NCI-H187 treated with DMSO at 0.1 percent for 48 hours (cell line): ENCODE data around the gene IGBP1.
A peak's percentile ranks its signal among the peaks of the same experiment; 100 is the strongest.
"Not testable (repeated sequence)": the region's sequence is repeated elsewhere in the genome, so short reads cannot be mapped to it uniquely, and the experiment has no call there.

Experiments used
- DNase-seq: peaks from one replicate; lab custom pipeline; 2025; lab: John Stamatoyannopoulos, UW

The IGBP1 gene

DNA sequence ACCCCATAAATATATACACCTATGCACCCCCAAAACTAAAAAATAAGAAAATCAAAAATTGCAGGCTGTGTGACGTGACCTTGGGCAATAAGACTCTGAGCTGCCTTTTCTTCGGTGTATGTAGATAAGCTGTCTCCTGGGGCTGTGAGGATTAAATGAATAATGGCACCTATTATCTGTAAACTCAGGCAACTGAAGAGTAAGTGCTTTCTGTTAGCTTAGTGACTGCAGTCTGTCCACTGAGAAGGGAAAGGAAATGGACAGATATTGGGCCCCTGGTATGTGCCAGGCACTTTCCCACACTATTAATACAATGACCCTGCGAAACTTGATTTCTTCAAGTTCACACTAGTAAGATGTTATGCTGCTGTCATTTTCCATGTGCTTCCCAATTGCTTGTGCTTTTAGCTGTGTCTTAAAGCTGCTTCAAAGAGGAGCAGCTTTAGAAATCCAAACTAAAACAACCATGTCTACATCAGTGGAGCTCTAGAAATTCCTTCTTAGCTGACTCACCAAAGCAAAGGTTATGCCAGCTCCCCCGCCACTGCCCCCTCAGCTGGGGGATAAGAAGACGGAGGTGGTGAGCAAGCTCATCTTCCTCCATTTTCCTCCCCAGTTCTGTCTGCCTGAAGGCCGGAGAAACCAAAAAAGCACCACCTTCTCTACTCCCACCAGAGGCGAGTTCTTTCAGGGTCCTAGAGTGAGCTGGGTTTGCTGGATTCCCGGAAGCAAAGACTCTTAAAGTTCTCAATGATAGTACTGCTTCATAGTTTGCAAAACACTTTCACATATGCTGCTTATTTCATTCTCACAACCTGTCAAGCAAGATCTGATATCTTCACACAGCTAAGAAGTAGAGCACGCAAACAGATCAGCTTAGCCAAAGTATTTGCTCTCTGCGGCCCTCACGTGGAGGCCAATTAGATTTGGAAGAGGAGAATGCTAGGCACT, 35.3 kb downstream of the IGBP1 start:
- no peak for DNase-seq

DNA sequence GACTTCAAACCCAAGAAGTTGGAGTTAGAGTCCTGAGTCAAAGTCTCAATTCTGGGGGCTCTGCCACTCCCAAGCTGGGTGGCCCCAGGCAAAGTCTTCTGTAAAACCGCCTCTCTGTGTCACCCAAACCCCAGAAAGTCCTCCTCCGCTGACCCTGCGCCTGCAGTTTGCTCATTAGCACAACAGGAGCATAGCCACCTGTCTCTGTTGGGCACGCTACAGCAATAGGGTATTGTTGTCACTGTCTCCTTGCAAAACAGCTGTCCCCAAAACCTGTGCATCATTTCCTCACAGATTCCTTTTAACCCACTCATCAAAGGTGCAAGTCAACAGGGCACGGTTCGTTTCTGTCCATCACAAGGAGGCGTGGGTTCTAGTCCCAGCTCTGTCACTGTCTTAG, 36.0 kb downstream of the IGBP1 start:
- DNase-seq, result no peak

DNA sequence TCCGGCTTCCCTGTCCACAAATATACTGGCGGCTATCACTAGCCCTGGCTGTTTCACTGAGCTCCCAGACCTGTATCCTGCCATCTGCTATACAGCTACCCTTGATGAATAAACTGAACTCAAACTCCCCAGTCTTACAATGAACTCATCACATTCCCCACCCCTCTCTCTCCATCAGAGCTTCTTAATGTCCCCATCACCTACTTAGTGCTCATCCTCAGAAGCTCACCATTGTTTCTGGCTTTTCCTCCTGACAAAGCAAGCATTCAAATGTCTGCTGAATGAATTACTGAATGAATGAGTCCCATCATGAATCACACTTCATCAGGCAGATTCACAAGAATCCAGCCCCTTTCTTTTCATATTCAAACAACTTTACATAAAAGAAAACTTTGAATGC, 38.4 kb downstream of the IGBP1 start:
- no peak for DNase-seq

DNA sequence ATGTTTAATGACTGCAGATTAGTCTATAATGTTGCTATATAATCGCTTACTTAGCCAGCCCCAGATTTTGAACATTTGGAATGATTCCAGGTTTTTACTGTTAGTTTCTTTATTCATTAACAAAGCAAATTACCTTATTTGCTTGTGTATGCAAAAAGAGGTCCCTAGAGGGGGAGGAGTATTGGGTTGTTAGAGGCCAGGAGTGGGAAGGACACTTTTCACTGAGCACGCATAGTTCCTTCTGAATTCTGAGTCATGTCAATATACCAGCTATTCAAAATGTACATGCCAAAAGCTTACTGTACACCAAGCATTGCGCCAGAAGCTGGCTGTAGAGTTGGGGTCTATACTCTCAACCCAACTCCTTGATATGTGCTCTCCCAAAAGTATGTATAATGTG, 39.0 kb downstream of the IGBP1 start:
- DNase-seq, result no peak

DNA sequence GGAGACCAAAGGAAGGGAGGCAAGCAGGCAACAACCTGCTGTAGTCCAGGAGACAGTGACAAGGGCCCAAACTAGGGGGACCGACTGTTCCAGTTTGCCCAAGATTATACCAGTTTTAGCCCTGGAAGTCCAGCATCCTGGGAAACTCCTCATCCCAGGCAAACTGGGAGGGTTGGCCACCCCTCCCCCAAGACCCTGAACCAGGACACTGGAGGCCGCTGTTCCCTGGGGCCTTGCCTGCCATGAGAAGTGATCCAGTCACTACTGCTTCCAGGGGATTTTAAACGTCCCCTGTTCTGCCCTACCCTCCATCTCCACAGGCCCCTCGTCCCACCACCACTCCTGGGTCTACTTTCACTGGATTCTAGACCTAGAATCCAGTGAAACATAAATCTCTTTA, 39.7 kb downstream of the IGBP1 start:
- DNase-seq, result no peak

DNA sequence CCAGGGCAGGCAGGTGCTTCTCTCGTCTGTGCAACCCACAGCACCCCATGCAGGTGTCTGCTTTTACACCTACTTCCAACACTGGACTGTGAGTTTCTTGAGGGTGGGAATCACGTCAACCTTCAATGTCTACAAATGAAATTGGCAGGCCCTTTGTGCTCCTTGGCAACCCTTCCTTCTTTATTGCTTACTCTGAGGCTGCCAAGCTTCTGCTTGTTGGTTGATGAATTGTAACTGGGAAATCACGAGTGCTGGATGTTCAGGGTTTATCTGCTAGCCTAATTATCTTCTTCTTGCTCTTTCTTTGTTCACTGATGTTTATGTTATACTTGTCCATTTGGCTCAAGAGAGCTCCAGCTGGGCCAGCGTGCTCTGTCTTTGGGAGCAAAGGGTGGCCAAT, 41.5 kb downstream of the IGBP1 start:
- DNase-seq, result no peak

DNA sequence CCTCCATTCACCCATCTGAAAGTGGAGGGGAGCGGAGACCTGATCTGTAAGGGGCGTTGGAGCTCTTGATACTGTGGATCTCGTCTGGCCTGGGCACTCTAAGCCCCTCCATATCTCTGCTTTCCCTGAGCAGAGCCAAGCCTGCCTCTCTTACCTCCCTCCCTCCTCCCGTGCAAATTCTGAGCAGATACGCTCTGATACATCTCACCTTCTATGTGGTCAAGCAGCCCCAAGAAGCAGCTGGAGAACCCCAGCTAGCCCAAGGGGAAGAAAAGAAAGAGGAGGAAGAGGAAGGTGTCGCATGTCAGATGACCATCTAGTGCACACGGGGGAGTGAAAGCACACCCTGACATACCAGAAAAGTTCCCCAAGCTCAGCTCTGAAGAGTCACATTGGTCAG, 42.1 kb downstream of the IGBP1 start:
- DNase-seq, result no peak

DNA sequence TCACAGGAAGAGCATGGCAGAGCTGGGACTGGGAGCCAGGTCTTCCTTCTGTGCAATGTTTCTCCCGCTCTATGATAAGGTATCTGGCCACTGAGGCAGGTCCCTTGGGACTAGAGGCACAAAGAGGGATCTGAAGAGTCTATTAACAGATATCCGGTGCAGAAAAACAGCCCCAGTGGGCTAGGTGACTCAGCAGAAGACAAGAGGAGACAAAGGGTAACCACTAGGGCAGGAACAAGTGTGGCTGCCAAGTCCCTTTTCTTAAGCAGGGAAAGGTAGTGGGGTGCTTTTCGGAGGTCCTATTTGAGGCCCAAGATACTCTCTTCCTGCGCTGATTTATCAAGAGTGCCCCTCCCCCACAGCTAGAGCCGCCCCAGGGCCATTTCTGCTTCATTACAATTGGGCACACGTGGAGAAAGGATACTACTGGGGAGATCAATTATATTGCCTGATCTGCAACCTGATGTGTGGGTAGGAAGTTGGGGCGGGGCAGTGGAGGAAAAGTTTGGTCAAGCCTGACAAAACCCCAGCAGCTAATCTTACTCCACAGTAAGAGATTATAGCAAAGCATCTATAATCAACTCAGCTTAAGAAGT, 43.8 kb downstream of the IGBP1 start, which contains the start of gene DGAT2L6:
Gene DGAT2L6 (plus strand): TSS at position 546 of the 596 bp plus-strand sequence. CDS start 100 bp downstream, outside the sequence.
- DNase-seq, result no peak

DNA sequence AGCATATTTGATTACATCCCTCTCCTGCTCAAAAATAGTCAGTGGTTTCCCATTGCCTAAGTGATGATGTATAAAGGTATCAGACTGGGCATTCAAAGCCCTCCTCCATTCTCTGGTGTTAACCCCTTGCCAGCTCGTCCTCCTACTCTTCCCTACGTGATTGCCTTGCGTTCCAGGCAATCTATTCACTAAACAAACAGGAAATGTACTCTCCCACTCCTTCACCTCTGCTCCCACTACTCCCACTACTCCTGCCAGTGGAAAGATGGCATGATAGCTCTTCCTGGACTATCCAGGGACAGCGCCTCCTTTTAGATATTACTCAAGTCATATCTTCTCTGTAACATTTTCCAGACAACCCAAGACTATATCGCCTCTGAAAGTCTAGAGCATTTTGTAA, 49.8 kb downstream of the IGBP1 start:
- DNase-seq, result no peak

DNA sequence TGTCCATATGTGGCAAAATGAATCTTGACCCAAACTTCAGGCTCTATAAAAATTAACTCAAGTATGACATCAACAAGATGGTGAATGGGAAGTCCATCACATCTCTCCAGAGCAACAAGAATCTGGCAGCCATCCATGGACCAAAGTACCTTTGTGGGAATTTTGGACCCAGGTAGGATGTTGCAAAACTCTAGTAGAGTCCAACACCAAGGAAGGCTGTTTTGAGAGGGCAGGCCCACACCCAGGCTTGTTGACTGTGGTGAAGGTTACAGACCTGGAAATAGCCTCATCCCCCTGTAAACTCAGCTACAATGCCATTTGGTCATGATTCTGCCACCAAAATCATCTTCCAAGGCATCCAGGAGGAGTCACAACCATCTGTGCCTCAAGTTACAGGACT, 57.0 kb downstream of the IGBP1 start:
- no peak for DNase-seq

DNA sequence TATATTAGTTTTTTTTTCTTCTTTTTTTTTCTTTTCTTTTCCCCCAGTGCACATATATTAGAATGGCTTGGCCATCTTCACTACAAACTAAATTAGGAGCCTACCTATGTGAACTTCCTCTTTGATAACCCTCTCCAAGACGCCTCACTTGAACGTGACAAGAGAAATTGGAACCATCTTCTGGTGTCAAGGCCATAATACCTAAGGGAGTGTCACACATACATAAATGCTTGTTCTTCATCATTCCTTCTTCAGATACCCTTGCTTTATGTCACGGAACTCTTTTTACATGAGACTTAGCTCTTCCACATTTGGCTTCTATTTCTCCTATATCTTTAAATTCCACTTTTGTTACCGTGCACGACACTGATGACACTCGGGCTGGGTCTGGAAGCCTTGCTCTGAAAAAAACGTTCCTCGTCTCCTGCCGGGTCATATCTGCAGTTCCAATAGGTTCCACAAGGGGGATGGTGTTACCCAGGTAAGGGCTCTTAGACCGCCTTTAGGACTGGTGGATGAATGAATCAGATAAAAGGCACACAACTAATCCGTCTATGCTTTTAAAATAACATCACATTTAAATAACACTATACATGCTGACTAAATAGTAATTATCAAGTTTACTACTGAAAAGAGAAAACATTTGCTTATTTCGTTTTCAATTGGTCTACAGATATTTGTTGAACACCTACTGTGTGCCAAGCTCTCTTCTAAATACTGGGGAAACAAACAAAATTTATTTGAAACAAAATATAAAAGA, 63.9 kb downstream of the IGBP1 start:
- DNase-seq, result peak; percentile 10

DNA sequence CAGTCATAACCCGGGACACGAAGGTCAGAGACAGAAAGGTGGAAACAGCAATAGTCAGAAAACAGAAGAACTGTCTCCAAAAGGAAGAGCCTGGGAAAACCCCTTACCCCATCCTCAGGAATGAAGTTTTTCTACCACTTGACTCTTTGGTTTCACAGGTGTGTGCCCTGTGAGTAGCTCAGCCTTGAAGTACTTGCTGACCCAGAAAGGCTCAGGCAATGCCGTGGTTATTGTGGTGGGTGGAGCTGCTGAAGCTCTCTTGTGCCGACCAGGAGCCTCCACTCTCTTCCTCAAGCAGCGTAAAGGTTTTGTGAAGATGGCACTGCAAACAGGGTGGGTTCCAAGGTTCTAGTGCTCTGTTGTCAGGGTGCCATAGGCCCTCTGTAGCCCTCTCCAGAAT, 68.5 kb downstream of the IGBP1 start:
- no peak for DNase-seq

DNA sequence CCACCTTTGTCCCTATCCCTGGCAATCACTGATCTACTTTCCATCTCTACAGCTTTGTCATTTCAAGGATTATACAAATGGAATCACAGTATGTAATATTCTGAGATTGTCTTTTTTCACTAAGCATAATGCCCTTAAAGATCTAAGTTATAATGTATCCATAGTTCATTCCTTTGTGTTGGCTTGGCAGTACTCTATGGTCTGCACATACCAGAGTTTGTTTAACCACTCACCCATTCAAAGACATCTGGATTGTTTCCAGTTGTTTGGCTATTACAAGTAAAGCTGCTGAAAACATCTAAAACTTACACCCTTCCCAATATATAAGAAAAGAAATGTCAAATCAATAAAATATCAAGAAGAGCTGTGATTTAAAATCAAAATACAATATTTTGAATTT, 75.2 kb downstream of the IGBP1 start:
- DNase-seq, result no peak

DNA sequence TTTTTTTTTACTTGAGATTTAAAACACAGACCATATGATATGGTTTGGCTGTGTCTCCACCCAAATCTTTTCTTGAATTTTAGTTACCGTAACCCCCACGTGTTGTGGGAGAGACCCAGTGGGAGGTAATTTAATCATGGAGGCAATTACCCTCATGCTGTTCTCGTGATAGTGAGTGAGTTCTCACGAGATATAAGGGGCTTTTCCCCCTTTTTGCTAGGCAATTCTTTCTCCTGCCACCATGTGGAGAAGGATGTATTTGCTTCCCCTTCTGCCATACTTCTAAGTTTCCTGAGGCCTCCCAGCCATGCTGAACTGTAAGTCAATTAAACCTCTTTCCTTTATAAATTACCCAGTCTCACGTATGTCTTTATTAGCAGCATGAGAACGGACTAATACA, 76.3 kb downstream of the IGBP1 start:
- not testable (repeated sequence) for DNase-seq
